ENCODE measurements around the gene PYGM. TPM values are rescaled to one million over a fixed set of nuclear protein-coding genes. Genes with fewer than 3 reads are reported as not detected.

Gene PYGM
- total RNA-seq, 2 donors from 2014 or later, result 19.3 to 43.2 TPM

DNA sequence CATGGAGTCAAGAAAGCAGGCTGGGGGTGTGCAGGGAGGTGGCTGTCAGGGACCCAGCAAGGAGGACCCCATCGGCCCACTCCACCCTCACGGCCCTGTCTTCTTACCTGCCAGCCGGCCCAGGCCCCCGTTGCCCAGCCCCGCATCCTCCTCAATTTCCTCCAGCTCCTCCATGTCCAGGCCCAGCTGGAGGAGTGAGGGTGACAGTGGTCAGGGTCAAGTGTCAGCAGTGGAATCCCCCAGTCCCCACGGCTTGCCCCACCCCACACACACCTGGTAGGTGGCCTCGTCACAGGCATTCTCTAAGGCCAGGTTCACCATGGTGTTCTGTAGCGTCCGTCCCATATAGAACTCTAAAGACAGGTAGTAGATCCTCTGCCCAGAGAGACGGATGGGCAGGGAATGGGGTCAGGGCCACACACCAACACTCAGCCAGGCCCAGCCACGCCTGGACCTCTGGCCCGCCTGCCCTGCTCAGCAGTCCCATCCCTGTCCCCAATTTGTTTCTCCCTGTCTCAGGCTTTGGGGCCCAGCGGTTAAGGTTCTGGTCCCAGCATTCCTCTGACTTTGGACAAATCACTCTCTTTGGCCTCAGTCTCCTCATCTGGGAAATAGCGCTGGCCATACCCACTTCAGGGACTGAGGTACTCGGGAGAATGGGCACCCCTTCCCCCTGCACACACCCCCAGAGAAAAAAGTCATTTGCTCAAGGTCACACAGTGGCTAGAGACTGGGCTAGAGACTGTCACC is 1.3 kb downstream of the PYGM start:
- DNase-seq (ENCODE audit: low spot score), result peak; percentile 66
- intact Hi-C loops (cut with DNase I), result no loop called here

DNA sequence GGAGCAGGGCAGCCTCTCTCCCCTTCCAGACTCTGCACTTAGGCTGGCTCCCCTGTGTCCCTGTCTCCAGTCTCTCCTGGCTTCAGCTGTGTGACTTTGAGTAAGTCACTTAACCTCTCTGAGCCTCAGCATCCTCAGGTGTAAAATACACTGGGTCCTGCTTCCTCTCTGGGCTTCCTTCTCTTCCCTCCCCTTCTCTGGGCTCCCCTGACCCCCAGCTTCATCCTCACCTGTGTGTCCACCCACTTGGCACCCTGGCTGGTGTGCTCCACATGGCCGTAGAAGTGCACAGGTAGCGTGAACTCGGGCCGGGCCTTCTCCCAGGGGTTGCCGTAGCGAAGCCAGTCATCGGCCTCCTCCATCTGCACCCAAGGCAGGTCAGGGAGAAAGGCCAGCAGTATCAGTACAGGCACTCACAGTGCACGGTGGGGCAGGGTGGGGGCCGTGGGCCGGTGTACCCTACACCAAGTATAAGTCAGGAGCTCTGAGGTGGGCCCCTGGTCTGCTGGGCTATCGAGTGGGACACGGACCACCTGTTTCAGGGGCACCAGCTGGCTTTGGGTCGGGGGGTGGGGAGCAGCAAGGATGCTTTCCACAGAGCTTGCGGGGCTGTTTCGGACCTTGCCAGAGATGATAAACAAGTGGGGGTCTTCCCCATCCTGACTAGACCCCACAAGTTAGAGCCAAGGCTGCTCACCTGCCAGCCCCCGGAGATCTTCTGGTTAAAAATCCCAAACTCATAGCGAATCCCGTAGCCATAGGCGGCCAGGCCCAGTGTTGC is 2.0 kb downstream of the PYGM start:
- peak; percentile 59 for DNase-seq (ENCODE audit: low spot score)
- intact Hi-C loops (cut with DNase I), result no loop called here

DNA sequence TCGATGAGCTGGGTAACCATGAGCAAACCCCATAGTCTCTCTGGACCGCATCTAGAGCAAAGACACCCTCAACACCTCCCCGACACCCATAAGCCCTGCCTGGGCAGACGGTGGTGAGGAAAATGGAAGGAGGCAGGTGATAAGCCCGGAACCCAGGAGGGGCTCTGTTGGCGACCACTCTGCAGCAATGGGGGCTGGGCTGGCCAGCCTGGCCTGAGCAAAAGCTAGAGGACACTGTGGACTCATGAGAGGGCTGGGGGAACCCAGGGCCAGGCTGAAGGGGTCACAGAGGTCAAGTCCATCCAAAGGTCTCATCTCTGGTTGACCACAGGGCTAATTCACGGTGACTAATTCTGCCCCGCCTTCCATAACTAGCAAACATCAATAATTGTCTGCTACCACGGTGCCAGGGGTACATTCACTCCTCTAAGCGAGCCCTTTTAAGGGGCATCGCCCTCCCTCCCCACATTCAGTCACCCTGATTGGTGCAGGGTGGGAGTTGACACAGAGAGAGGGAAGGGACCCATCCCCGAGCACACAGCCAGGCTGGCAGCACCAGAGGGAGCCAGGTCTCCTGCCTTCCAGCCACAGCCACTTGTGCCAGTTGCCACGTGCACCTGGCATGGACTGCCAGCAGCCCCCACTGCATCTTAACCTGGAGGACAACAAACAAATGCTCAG is 4.0 kb downstream of the PYGM start:
- DNase-seq (ENCODE audit: low spot score), result peak; percentile 77
- intact Hi-C loops (cut with DNase I), result no loop called here

DNA sequence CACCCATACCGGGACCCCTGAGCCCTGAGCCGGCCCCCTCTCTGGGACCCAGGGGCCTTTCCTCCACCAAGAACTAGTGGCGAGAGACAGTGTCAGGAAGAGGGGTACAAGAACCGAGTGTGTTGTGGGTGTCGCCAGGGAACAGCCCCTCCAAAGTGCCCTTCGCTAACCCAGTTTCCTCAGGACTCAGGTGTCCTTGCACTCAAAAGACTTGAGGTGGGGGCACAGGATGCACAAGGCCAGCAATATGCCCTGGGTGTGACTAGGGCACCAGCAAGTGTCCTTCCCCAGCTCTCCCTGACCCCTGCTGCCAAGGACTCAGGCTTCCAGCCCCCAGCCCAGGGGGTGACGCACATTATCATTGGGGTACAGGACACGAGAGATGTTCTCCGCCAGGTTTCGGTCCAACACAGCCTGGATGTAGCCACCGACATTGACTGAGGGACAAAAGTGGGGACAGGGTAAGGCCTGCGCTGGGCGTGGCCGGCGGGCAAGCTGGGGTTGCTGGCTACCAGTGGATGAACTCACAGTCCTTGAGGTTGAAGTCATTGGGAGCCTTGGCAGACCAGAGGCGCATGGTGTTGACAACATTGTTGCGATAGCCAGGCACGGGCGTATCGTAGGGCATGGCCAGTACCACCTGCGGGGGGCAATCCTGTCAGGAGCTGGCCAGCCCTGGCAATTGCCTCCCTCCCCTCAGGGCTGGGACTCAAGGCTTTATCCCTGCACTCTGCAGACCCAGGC is 4.7 kb downstream of the PYGM start:
- intact Hi-C loops (cut with DNase I), result no loop called here
- DNase-seq (ENCODE audit: low spot score), result peak; percentile 79

DNA sequence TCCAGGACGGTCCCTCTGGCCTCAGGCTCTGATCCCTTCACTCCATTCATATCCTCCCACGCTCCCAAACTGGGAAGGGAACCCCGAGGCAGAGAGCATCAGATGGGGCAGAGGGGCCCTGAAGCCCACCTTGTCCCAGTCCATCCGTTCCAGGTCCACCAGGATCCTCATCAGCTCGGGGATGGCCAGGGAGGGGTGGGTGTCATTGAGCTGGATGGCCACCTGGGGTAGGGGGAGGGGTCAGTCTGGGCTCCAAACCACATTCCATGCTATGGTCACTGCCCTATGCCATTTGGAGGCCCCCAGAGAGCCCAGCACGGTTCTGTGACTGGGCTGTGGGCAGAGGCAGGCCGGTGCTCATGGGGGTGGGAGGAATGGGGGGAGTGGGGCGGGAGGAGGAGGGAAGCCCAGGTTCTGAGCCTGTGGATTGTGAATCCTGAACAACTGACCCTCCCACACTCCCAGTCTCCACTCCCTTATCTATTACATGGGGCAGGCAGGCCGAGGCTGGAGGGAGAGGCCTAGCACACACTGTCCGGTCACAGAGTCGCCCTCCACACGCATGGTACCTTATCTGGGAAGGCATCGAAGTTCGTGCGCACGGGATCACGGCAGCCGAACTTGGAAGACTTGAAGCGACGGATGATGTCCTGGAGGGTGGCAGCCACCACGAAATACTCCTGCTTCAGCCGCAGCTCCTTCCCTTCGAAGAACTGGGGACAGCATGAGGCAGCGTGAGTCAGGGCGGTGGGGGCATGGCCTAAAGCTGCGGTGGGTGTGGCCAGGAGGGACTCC is 5.5 kb downstream of the PYGM start:
- peak; percentile 50 for DNase-seq (ENCODE audit: low spot score)
- intact Hi-C loops (cut with DNase I), result no loop called here

DNA sequence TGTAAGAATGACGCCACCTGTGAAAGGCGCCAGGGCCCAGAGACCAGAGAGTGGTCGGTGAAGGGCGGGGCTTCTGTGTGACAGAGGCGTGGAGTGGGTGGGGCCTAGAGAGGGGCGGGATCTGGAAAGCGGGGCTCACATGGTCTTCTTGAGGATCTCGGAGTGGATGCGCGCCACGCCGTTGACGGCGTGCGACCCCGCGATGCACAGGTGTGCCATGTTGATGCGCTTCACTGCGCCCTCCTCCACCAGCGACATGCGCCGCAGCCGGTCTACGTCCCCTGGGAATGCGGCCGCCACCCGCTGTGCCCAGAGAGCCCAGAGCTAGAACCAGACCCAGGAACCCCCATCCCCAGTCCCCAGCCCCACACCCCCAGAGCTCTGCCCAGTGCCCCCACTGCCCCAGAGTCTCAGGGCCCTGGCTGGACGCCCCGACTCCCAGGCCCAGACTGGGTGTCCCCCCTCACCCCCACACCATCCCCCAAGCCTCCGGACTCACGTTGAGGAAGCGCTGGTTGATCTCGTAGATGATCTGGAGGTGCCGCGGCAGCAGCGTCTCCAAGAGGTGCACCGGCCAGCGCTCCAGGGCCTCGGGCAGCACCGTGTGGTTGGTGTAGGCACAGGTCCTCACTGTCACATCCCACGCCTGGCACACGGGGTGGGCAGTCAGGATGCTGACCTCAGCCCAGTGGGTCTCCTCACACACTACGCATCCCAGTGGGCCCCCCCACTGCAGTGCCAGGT is 6.2 kb downstream of the PYGM start:
- DNase-seq (ENCODE audit: low spot score), result peak; percentile 79
- intact Hi-C loops (cut with DNase I), result no loop called here

DNA sequence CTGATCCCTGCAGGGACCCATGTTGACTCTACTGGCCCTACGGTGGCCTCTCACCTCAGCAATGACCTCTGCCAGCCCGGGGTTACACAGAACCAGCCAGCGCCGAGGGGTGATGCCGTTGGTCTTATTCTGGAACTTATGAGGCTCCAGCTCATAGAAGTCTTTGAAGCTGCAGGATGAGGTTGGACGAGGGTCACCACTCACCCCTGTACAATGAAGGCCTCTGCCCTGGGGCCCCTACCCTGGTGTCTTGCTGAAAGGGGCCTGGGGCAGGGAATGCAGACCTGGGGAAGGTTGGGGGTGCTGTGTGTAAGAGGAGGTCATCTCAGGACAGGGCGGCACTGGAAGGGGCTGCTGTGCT is 6.8 kb downstream of the PYGM start:
- intact Hi-C loops (cut with DNase I), result no loop called here
- peak; percentile 72 for DNase-seq (ENCODE audit: low spot score)

DNA sequence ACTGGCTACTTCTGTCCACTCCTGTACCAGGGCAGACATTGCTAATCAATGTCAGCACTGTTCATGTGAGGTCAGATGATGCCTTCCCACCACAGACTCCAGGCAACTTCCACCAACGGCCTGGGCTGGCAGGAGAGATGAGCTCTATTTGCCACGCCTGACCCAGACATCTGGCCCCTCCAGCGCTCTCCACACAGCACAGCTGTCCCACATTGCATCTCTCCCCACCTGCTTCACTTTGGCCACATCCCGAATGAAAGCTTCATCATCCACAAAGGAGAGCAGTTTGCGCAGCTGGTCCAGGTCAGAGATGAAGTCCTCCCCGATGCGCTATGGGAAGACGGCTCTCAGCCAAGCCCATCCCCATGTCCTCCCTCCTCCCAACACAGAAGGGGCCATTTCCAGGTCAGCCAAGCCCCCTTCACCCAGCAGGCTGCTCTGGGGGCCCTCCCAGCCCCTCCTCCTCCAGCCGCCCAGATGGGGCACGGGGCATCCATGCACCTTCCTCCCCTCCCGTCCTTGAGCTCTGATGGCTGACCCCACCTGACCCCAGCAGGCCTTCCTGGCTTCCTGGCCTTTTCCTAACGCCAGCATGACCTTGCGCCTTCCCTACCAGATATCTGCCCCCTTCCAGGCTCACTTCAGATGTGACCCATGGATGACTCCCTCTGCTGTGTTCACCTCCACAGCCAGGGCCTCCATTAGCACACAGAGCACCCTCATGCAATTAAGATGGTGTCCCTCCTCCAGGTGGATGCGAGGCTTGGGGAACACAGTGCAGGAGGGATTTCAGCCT is 7.4 kb downstream of the PYGM start:
- intact Hi-C loops (cut with DNase I), result no loop called here
- DNase-seq (ENCODE audit: low spot score), result peak; percentile 53

DNA sequence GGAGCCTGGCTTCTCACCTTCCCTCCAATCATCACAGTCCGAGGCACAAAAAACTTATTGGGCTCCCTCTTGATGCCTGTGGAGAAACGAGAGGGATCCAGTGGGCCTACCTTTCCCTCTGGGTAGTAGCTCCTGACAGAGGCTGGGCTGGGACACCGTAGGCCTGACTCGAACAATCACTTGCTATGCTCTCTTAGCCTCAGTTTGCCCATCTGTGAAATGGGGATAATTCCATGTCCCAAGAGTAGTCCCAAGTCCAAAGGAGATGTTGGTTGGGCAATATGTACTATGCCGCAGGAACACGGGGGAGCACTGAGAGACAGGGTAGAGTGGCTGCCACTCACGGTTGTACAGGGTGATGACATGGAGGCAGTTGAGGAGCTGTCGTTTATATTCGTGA is 8.2 kb downstream of the PYGM start:
- intact Hi-C loops (cut with DNase I), result no loop called here

DNA sequence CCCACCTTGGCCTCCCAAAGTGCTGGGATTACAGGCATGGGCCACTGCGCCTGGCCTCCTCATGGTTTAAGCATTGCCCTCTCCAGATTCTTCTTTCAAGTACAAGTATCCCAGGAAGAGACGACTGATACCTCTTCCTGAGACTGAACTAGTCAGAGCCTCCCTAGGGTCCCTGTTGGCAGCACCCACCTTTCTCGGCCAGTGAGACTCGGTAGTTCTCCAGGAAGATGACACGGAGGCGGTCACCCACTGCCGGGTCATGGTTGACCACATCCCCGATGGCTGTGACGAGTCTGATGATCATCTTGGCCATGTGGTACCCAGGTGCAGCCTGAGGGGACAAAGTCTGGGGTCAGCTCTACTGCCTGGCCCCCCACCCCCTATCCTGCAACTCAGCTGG is 8.6 kb downstream of the PYGM start:
- intact Hi-C loops (cut with DNase I), result no loop called here
- peak; percentile 46 for DNase-seq (ENCODE audit: low spot score)

More for the DNA sequence above, 8.2 kb downstream of the PYGM start:
- peak; percentile 19 for DNase-seq (ENCODE audit: low spot score)

DNA sequence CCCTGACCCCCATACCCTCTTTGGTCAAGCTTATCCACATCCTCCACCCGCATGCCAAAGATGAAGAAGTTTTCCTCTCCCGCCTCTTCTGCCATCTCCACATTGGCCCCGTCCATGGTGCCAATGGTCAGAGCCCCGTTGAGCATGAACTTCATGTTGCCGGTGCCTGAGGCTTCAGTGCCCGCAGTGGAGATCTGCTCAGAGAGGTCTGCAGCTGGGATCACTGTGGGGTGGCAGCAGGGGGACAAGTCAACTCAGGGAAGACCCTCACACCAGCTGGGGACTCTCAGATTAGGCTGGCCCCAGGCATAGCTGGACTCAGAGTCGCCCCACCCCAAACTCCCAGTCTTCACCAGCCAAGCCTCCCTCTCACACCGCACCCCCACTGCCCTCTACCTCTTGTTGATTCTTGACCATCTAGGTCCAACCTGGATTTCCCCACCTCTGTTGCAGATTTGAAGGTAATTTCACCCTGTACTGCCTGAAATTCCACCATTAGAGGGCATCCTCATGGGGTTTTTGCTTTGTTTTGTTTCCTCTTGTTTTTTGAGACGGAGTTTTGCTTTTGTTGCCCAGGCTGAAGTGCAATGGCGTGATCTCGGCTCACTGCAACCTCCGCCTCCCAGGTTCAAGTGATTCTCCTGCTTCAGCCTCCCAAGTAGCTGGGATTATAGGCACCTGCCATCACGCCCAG is 9.3 kb downstream of the PYGM start:
- intact Hi-C loops (cut with DNase I), result no loop called here
- DNase-seq (ENCODE audit: low spot score), result peak; percentile 73

DNA sequence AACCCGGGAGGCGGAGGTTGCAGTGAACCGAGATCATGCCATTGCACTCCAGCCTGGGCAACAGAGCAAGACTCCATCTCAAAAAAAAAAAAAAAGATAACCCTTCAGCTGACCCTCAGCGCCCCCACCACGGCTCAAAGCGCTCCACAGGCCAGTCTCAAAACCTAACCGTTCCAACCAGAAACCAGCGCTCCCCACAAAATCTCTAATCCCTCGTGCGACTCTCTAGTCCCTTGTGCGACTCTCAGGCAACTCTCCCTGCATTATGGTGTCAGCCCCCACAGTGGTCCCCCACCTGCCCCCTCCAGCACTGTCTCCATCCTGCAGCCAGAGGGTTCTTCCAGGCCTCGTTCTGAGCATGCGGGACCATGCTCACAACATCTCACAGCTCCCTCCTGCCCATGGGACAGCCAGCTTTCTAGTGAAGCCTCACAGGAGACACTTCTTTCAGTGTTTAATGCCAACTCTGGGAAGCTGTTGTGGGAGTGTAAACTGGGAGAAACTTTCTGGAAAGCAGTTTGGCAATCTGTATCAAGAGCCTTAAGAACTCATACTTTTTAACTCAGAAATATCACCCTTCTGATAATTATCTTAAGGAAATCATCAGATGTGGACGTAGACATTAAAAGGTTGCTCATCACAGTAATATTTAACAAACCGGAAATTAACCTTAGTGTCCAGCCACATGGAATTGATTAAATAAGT is 11.7 kb downstream of the PYGM start:
- no peak for DNase-seq (ENCODE audit: low spot score)

DNA sequence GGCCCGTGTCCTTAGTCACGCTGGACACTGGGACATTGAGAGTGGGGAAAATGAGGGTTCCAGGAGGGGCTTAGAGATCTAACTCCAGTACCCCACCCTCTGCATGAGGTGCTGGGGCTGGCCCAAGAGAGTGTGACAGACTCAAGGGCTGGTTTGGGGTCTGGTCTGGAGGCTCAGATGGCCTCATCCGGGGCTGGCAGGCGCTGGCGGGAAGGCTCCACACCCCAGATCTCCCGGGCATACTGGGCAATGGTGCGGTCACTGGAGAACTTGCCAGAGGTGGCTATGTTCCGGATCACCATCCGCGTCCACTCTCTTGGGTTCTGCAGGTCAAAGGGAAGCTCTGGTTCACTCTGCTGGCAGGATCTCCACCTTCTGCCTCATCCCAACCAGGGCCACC is 13.3 kb downstream of the PYGM start:
- intact Hi-C loops (cut with DNase I), result no loop called here
- no peak for DNase-seq (ENCODE audit: low spot score)

More for the DNA sequence above, 11.7 kb downstream of the PYGM start:
- intact Hi-C loops (cut with DNase I), result no loop called here

DNA sequence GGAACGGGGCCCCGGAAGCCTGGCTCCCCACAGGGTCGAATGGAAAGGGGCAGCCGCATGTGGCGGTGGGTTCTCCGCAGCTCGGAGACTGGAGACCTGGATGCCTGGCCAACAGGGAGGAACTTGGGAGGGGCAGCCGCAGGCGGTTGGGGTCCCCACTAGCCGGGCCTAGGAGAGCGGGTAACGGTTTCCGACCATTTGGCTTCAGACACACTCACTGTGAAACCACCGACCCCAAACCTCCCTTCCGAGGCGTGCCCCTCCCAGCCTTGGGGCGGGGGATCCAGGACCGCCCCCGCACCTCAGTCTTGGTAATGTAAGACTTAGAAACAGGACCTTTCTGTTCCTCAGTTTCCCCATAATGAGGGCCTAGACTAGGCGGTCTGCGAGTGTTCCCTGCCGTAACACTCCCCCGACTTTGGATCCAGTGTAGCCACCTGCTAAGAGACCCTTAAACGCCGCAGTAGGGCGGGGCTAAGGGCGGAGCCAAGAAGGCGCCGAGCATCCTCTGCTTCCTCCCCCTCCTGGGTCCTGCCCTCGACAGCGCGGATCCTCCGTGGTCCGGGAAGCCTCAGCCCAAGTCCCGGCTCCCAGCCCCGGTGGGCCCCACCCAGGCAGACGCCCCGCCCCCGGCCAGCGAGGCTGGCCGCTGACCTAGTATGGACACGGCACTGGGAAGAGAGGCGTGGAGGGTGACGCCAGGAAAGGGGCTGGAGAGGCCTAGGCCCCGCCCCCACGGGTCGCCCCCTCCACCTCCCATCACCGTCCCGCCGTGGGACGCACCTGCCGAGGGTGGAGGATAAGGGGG is 14.0 kb downstream of the PYGM start:
- intact Hi-C loops (cut with DNase I), result no loop called here
- peak; percentile 97 for DNase-seq (ENCODE audit: low spot score)

DNA sequence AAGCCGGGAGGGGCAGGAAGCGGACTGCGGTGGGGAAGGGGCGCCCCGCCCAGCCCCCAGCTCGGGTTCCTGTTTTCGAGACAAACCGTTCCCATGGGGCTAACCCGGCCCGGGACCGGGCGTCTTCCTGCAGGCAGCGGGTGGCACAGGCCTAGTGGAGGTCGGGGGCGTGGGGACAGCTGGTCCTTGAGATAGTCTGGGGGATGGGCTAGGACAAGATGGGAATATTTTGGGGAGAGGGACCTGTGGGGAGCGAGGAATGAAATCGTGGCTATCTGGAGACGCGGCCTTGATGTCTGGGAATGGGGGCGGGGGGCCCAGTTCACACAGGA is 14.6 kb downstream of the PYGM start:
- intact Hi-C loops (cut with DNase I), result no loop called here

More for the DNA sequence above, 14.6 kb downstream of the PYGM start:
- peak; percentile 95 for DNase-seq (ENCODE audit: low spot score)
